ENCODE results near the gene SEPHS2.
"Not testable (repeated sequence)": the region's sequence is repeated elsewhere in the genome, so short reads cannot be mapped to it uniquely, and the experiment has no call there.

The SEPHS2 gene

GRCh38 chr16:30464078-30464477, 18.4 kb upstream of the SEPHS2 start:
- no peak for DNase-seq

GRCh38 chr16:30461426-30461825, 15.8 kb upstream of the SEPHS2 start:
- DNase-seq, result not testable (repeated sequence)

- no peak for DNase-seq
Measured at GRCh38 chr16:30459456-30459855, 13.8 kb upstream of the SEPHS2 start.

GRCh38 chr16:30458561-30459394, 13.1 kb upstream of the SEPHS2 start:
- DNase-seq, result no peak

- DNase-seq, result no peak
Measured at GRCh38 chr16:30457743-30458560, 12.3 kb upstream of the SEPHS2 start.

GRCh38 chr16:30457256-30457655, 11.6 kb upstream of the SEPHS2 start:
- no peak for DNase-seq

- no peak for DNase-seq
Measured at GRCh38 chr16:30456302-30456701, 10.6 kb upstream of the SEPHS2 start.

- DNase-seq, result not testable (repeated sequence)
Measured at GRCh38 chr16:30452709-30453580, 7.3 kb upstream of the SEPHS2 start.

GRCh38 chr16:30449116-30449435, 3.4 kb upstream of the SEPHS2 start:
- DNase-seq, result no peak

- DNase-seq, result no peak
Measured at GRCh38 chr16:30447512-30448226, 2.0 kb upstream of the SEPHS2 start.

GRCh38 chr16:30446203-30446595, 525 bp upstream of the SEPHS2 start:
- DNase-seq, result no peak

GRCh38 chr16:30445149-30445407, 596 bp downstream of the SEPHS2 start:
- no peak for DNase-seq

GRCh38 chr16:30444231-30445148, 1.2 kb downstream of the SEPHS2 start:
- no peak for DNase-seq

- DNase-seq, result no peak
Measured at GRCh38 chr16:30443631-30444030, 2.0 kb downstream of the SEPHS2 start.

- no peak for DNase-seq
Measured at GRCh38 chr16:30439720-30440348, 5.8 kb downstream of the SEPHS2 start.

- no peak for DNase-seq
Measured at GRCh38 chr16:30438835-30439234, 6.8 kb downstream of the SEPHS2 start.

- no peak for DNase-seq
Measured at GRCh38 chr16:30437511-30438046, 8.1 kb downstream of the SEPHS2 start.

- DNase-seq, result no peak
Measured at GRCh38 chr16:30434852-30435251, 10.8 kb downstream of the SEPHS2 start.

- DNase-seq, result no peak
Measured at GRCh38 chr16:30430428-30430970, 15.2 kb downstream of the SEPHS2 start.

GRCh38 chr16:30429678-30430427, 15.8 kb downstream of the SEPHS2 start, which contains the start of gene DCTPP1:
DCTPP1 (minus strand) TSS chr16:30430030; CDS start chr16:30429980, 50 bp downstream.
- DNase-seq, result peak; percentile 100

All from NCI-H226 (cell line).